ENCODE measurements around the gene SUPT20H. TPM values are rescaled to one million over a fixed set of nuclear protein-coding genes. Genes with fewer than 3 reads are reported as not detected.

Gene SUPT20H
- total and polyA plus RNA-seq, 2 of the 13 experiments (the other 11 are each of a cell fraction or from before 2014, with no cell fraction given), result 35.0 to 63.6 TPM

DNA sequence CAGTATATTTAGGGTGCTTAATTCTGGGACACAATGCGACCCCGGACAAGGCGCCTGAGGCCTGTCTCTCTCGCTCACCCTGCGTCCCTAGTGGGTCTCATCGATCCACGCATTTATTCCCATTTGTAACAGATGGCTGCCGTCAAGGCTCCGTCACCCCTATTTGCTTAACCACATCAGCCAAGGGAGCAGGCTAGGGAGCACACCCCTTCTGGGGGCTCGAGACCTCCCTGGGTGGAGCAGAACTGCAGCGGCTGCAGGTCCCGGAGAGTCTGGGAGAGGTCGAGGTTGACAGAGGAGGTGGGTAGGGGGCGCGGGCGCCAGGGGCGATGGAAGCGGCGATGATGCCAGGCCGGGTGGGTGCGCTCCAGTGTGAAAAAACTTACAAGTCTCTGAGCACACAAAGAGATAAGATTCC is 60.9 kb downstream of the SUPT20H start (continued):
- TF ChIP-seq, protein P1, sequence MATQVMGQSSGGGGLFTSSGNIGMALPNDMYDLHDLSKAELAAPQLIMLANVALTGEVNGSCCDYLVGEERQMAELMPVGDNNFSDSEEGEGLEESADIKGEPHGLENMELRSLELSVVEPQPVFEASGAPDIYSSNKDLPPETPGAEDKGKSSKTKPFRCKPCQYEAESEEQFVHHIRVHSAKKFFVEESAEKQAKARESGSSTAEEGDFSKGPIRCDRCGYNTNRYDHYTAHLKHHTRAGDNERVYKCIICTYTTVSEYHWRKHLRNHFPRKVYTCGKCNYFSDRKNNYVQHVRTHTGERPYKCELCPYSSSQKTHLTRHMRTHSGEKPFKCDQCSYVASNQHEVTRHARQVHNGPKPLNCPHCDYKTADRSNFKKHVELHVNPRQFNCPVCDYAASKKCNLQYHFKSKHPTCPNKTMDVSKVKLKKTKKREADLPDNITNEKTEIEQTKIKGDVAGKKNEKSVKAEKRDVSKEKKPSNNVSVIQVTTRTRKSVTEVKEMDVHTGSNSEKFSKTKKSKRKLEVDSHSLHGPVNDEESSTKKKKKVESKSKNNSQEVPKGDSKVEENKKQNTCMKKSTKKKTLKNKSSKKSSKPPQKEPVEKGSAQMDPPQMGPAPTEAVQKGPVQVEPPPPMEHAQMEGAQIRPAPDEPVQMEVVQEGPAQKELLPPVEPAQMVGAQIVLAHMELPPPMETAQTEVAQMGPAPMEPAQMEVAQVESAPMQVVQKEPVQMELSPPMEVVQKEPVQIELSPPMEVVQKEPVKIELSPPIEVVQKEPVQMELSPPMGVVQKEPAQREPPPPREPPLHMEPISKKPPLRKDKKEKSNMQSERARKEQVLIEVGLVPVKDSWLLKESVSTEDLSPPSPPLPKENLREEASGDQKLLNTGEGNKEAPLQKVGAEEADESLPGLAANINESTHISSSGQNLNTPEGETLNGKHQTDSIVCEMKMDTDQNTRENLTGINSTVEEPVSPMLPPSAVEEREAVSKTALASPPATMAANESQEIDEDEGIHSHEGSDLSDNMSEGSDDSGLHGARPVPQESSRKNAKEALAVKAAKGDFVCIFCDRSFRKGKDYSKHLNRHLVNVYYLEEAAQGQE (IDR thresholded peaks at IDR 0.05; ENCODE audit: borderline replicate concordance in 1 of 2, low read depth in 1 of 2, low read length in 2 of 2), result no peak
- TF ChIP-seq, protein P2, sequence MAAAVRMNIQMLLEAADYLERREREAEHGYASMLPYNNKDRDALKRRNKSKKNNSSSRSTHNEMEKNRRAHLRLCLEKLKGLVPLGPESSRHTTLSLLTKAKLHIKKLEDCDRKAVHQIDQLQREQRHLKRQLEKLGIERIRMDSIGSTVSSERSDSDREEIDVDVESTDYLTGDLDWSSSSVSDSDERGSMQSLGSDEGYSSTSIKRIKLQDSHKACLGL (CRISPR knock-in tag; IDR thresholded peaks at IDR 0.05), result no peak
- TF ChIP-seq KLF12 (CRISPR knock-in tag; IDR thresholded peaks at IDR 0.05; ENCODE audit: borderline replicate concordance) (peak; percentile 7; the same call in 1 of the 2 replicates), BRCA1 (CRISPR knock-in tag; IDR thresholded peaks at IDR 0.05) (no peak), HNF4G (IDR thresholded peaks at IDR 0.05; ENCODE audit: borderline replicate concordance, low read depth, low read length) (no peak), HNF4G (CRISPR knock-in tag; IDR thresholded peaks at IDR 0.05; ENCODE audit: borderline replicate concordance, low read depth) (no peak), PTBP1 (IDR thresholded peaks at IDR 0.05; ENCODE audit: low read depth, low read length, poor library complexity, severe bottlenecking) (peak; percentile 24)

DNA sequence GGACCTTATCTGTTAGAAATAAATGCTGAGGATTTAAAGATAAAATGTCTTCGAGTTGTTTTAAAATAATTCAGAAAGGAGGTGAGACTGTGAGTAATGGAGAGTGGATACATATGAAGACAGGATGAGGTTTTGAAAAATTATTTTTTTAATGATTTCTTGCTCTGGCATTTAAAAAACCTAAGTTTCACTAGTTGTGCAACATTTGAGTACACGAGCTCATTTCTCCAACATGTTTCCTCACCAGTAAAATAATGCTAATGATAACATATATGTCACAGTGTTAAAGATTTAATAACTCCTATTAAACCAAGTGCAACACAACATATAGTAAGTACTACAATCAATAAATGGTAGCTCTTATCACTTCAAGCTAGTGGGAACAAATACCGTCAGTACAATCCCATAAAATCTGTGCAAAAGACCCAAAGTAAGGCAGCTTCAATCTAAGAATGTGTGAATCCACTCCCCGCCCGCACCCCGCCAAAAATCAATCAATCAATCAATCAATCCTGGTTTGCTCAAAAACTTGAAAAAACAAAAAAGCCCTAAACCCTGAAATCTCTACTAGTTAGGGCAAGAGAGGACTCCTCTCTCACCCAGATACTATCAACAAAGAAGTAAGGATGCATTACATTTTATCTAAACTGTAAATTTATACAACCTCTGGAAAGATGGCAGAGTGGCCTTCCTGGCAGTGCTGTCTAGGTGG is 61.6 kb downstream of the SUPT20H start:
- intact Hi-C loops (cut with micrococcal nuclease; ENCODE audit: unreplicated experiment) (loop anchor here (2.0 kb wide), 1 partner anchor 71 kb away; no protein-coding TSS in a partner anchor), in situ Hi-C loops (cut with HindIII; ENCODE audit: extremely low pct_ligation_motif_present, low pct_unique_long_range_greater_than_20kb) (no loop called here)
- no peaks in the 10 kb centered on the region for H4K20me1 ChIP-seq (ENCODE audit: insufficient read depth, low read length)
- H3K36me3 ChIP-seq (replicated peaks in 1 of 2; ENCODE audit: control insufficient read depth in 1 of 2, insufficient read depth in 2 of 2, low read length in 2 of 2), result peaks cover 12 to 27% of the 10 kb centered on the region in 2 experiments
- no TSS peak for BruUV-seq (replicated peaks)
- peaks cover 57% of the 10 kb centered on the region for H3K79me2 ChIP-seq (ENCODE audit: insufficient read depth, low read length)
- FAIRE-seq (no peak), DNase-seq (ENCODE audit: low spot score) (no peak), ATAC-seq (no peak)
- H3K9ac ChIP-seq (ENCODE audit: insufficient read depth, low read depth, low read length), result peak overlapping the region; percentile 93
- H3K4me3 ChIP-seq (replicated peaks in 1 of 3; ENCODE audit: insufficient read depth in 1 of 3, low read depth in 2 of 3, low read length in 3 of 3), result peak overlapping the region; percentile 97 to 99 (median 97)
- H2AFZ ChIP-seq (ENCODE audit: low read length), result no peak overlapping the region
- no peaks in the 10 kb centered on the region; a peak in 1 of 5 replicates for H3K27me3 ChIP-seq (ENCODE audit: control insufficient read depth in 1 of 2, insufficient read depth in 2 of 2, low read length in 2 of 2)
- ChIA-PET POLR2A (interaction anchor here (1.0 kb wide), 1 partner anchor 15 kb away, joined by 4 read pairs; no protein-coding TSS in a partner anchor), CTCF (ENCODE audit: low intra/inter-chr PET ratio, low total read pairs) (no interaction called here)
- no peaks in the 10 kb centered on the region for H3K9me3 ChIP-seq (ENCODE audit: low read length)
- peak overlapping the region; percentile 99 for H3K27ac ChIP-seq (ENCODE audit: extremely low read length, insufficient read depth, low read length)
- H3K4me1 ChIP-seq (ENCODE audit: insufficient read depth, low read length), result peaks cover 21% of the 10 kb centered on the region
- peak overlapping the region; percentile 89 for H3K4me2 ChIP-seq (ENCODE audit: low read depth, low read length)
- 52% methylated on average over 6 of the region's 6 CpGs for WGBS (ENCODE audit: low lambda C conversion rate)
- TF ChIP-seq ZNF567 (CRISPR knock-in tag; IDR thresholded peaks at IDR 0.05; ENCODE audit: borderline replicate concordance) (no peak), MAFG (CRISPR knock-in tag; IDR thresholded peaks at IDR 0.05) (no peak), NFIC (IDR thresholded peaks at IDR 0.05; ENCODE audit: low read length) (no peak), ZMAT3 (CRISPR knock-in tag; conservative IDR thresholded peaks at IDR 0.05) (0 out of 2 replicates have a peak, but pooled peaks have one; percentile 3), ZNF329 (CRISPR knock-in tag; IDR thresholded peaks at IDR 0.05; ENCODE audit: low read depth) (no peak), CEBPB (IDR thresholded peaks at IDR 0.05; ENCODE audit: borderline replicate concordance, low read depth, low read length) (peak; percentile 25; the same call in 1 of the 2 replicates), NPAS2 (CRISPR knock-in tag; IDR thresholded peaks at IDR 0.05; ENCODE audit: borderline replicate concordance) (no peak)
- TF ChIP-seq, protein P3, sequence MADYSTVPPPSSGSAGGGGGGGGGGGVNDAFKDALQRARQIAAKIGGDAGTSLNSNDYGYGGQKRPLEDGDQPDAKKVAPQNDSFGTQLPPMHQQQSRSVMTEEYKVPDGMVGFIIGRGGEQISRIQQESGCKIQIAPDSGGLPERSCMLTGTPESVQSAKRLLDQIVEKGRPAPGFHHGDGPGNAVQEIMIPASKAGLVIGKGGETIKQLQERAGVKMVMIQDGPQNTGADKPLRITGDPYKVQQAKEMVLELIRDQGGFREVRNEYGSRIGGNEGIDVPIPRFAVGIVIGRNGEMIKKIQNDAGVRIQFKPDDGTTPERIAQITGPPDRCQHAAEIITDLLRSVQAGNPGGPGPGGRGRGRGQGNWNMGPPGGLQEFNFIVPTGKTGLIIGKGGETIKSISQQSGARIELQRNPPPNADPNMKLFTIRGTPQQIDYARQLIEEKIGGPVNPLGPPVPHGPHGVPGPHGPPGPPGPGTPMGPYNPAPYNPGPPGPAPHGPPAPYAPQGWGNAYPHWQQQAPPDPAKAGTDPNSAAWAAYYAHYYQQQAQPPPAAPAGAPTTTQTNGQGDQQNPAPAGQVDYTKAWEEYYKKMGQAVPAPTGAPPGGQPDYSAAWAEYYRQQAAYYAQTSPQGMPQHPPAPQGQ (CRISPR knock-in tag; IDR thresholded peaks at IDR 0.05; ENCODE audit: borderline replicate concordance), result no peak
